Embryonic facial prominence (tissue), 1 donor: ENCODE measurements around the gene GPR171.
A peak's percentile ranks its signal among the peaks of the same experiment; 100 is the strongest.
"Not testable (repeated sequence)": the region's sequence is repeated elsewhere in the genome, so short reads cannot be mapped to it uniquely, and the experiment has no call there.

Experiments
- DNase-seq: peaks from one replicate; pipeline ENCODE4 v3.0.0-alpha.2; 2016; ENCODE audit errors: extremely low spot score

GPR171 gene

GRCh38 chr3:151203051-151203420, at the start of gene GPR171:
GPR171 (minus strand) TSS chr3:151203216; CDS start chr3:151199386, 3,830 bp downstream.
- DNase-seq = no peak

- no peak for DNase-seq
These were observed 45.8 kb upstream of the GPR171 start for GRCh38 chr3:151248772-151249337.

DNA sequence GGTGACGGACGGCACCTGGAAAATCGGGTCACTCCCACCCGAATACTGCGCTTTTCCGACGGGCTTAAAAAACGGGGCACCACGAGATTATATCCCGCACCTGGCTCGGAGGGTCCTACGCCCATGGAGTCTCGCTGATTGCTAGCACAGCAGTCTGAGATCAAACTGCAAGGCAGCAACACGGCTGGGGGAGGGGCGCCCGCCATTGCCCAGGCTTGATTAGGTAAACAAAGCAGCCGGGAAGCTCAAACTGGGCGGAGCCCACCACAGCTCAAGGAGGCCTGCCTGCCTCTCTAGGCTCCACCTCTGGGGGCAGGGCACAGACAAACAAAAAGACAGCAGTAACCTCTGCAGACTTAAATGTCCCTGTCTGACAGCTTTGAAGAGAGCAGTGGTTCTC, 39.0 kb upstream of the GPR171 start:
- DNase-seq = not testable (repeated sequence)

GRCh38 chr3:151236736-151237135, 33.7 kb upstream of the GPR171 start:
- no peak for DNase-seq

DNA sequence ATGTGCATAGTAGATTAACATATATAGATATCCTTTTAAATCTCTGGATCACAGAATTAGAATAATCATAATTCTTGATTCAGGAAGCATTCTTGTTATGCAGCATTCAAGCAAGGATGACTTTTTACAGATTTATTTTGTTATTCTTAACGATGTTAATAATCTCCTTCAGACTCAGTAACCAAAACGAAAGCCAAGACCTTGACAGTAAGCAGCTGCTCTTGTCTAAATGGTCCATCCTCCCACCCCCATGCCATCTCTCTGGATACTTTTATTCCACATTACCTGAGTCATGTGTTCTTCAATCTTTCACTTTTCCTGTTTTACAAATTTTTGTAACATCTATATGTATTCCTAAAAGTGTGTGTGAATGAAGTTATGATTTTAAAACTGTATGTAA, 33.3 kb upstream of the GPR171 start:
- no peak for DNase-seq

DNA sequence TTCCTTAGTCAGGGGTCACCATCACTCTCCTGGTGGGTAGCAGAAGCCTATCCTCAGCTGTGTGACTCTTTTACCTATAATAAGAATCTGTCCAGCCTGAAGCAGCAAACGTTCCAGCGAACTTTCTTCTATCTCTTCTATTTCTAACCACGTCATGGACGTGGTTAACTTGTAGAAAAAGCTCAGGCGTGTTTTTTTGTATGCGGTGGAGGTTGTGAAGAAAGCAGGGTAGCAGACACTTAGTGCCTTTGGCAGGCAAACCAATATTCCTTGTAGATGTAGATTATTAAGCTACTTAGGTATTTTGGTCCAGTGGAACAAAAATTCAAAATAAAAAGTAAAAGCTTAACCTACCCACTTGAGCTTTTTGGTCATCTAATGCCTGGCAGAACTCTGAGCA, 31.8 kb upstream of the GPR171 start:
- DNase-seq = no peak

DNA sequence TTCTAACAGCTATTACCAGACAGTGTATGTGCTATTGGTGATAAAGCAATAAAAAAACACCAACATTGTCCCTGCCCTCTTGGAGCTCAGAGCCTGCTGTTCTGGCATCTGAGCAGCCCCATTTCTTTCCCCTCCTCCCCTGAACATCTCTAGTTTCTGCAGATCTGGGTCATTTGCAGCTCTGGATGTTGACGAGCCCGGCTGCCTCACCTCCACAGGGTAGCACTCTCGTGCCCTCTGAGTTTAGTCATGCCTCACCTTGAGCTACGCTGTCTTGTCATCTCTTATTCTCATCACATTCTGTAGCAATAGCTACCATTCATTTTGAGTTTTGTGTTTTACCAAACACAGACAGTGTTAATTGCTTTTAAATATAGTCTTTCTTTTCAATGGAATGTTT, 30.0 kb upstream of the GPR171 start:
- DNase-seq = no peak

GRCh38 chr3:151232403-151232802, 29.4 kb upstream of the GPR171 start:
- not testable (repeated sequence) for DNase-seq

- no peak for DNase-seq
These were observed 27.6 kb upstream of the GPR171 start for GRCh38 chr3:151230646-151231045.

DNA sequence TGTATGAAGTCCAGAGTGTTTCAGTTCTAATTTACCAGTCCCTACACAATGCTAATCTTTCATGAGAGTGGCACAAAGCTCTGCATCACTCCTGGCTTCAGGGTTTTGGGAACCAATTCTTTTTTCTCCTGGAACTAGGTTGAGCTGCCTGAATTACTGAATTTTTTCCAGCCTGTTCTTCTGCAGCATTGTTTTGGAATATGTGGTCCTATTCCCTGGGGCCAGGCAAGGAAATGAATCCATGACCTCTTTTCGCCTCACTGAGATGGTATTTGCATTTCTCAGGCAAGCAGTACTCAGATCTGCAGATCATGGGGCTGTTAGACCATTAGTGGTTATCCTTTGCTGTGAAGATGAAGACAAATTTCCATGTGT, 25.6 kb upstream of the GPR171 start:
- DNase-seq = no peak

GRCh38 chr3:151227807-151228665, 25.0 kb upstream of the GPR171 start:
- peak; percentile 46 for DNase-seq

GRCh38 chr3:151227266-151227806, 24.3 kb upstream of the GPR171 start:
- DNase-seq = no peak

GRCh38 chr3:151226825-151227224, 23.8 kb upstream of the GPR171 start:
- DNase-seq = no peak

DNA sequence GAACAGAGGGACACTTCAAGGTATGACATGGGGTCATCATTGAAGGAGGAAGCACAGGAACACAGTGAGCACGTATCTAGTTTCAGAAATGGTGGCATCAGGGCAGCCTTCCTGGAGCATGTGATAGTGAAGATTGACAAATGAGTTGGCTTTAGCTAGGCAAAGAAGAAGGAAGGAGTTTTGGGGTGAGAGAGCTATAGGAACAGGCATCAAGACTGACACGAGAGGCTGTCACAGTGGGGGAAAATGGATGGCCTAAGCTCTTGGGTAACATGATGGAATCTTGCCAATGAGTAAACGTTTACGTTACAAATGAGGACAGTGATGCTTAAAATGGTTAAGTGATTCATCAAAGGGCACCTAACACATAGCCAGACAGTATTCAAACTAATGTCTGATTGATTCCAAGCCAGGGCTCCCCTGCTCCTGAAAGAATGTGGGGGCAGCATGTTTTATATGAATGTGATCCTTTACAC, 23.1 kb upstream of the GPR171 start:
- no peak for DNase-seq

- DNase-seq = no peak
These were observed 22.3 kb upstream of the GPR171 start for GRCh38 chr3:151225040-151225975.

DNA sequence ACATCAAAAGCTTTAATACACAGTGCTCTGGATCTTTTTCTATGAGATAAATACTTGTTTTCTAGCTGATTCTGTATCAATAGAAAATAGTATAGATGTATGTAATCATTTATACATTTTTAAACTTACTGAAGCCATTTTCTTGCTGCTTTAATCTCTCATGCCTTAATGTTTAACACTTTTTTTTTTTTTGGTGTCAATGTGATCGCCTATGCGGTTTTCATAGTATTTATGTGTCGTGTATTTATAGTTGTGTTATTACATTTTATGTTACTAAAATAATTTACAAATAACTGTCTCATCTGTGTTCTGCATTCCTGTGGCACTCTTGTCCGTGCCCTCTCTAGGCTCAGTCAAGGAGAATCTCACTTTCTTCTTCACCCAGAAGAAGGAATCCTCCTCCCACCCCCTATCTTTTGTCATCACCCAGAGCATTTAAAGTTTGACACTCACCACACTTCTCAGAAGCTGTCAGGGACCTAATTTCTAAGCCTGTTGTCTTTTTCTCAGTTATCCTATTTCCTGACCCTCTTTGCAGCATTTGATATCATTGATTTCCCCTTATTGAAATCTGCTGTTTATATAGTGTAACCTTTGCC, 21.4 kb upstream of the GPR171 start:
- no peak for DNase-seq

GRCh38 chr3:151219056-151219455, 16.0 kb upstream of the GPR171 start:
- DNase-seq = no peak

- no peak for DNase-seq
These were observed 15.1 kb upstream of the GPR171 start for GRCh38 chr3:151218136-151218535.

GRCh38 chr3:151216641-151217607, 13.9 kb upstream of the GPR171 start:
- DNase-seq = no peak

GRCh38 chr3:151214459-151214858, 11.4 kb upstream of the GPR171 start:
- no peak for DNase-seq
